IMR-90 (cell line): ENCODE measurements around the gene DPP10.

Experiments used
- BHLHE40 ChIP-seq: fragments of 150-350 bp; IDR thresholded peaks from 2 replicates; pipeline ENCODE4 v1.6.1; 2016; ENCODE audit warnings: mild to moderate bottlenecking, low read depth, low read length
- CEBPB ChIP-seq: IDR thresholded peaks from 2 replicates; pipeline ENCODE4 v1.6.1; 2012; ENCODE audit warnings: low read depth, low read length, improper control_type of control experiment
- RCOR1 ChIP-seq: IDR thresholded peaks from 2 replicates; pipeline ENCODE4 v1.6.1; 2012; ENCODE audit warnings: mild to moderate bottlenecking, low read length, improper control_type of control experiment; ENCODE audit not compliant: insufficient replicate concordance
- RFX5 ChIP-seq: IDR thresholded peaks from 2 replicates; pipeline ENCODE4 v1.8.0; 2012; ENCODE audit warnings: low read depth, mild to moderate bottlenecking, low read length, moderate library complexity

- TF ChIP-seq CEBPB = no peak
- TF ChIP-seq BHLHE40 = no peak
- TF ChIP-seq RFX5 = no peak
- no peak for TF ChIP-seq RCOR1
Measured at GRCh38 chr2:114526841-114527240, 84.4 kb downstream of the DPP10 start.
